ENCODE measurements around the gene RTP3. TPM values are rescaled to one million over a fixed set of nuclear protein-coding genes. Genes with fewer than 3 reads are reported as not detected.

Gene RTP3
- total RNA-seq, 1 donor from 2014 or later, result not detected

- Mint-ChIP-seq H3K4me1 (ENCODE audit: low read depth) (no peaks in the 10 kb centered on the region), H3K4me3 (ENCODE audit: low read depth) (no peak overlapping the region), H3K27ac (no peak overlapping the region), H3K27me3 (ENCODE audit: low read depth) (peaks cover 70% of the 10 kb centered on the region), H3K36me3 (ENCODE audit: low read depth) (no peaks in the 10 kb centered on the region), H3K9me3 (no peaks in the 10 kb centered on the region)
- intact Hi-C loops (cut with micrococcal nuclease), result no loop called here
- no peak for DNase-seq (ENCODE audit: low spot score)
Observed at GRCh38 chr3:46463868-46464241, 33.9 kb upstream of the RTP3 start.

- no peak for DNase-seq (ENCODE audit: low spot score)
- Mint-ChIP-seq H3K27ac (no peak within 1 kb of the TSS), H3K9me3 (no peaks in the 10 kb centered on the region), H3K27me3 (ENCODE audit: low read depth) (peaks cover 66% of the 10 kb centered on the region), H3K4me1 (ENCODE audit: low read depth) (no peaks in the 10 kb centered on the region), H3K36me3 (ENCODE audit: low read depth) (no peaks in the 10 kb centered on the region), H3K4me3 (ENCODE audit: low read depth) (no peak within 1 kb of the TSS)
- intact Hi-C loops (cut with micrococcal nuclease), result no loop called here
Observed at GRCh38 chr3:46464326-46465195, 33.2 kb upstream of the RTP3 start, which contains the start of gene LTF. LTF (minus strand) TSS chr3:46464905; CDS start chr3:46464867, 38 bp downstream.

- no peak overlapping the region for H3K4me3 Mint-ChIP-seq (ENCODE audit: low read depth)
- no peaks in the 10 kb centered on the region for H3K4me1 Mint-ChIP-seq (ENCODE audit: low read depth)
- peaks cover 62% of the 10 kb centered on the region for H3K27me3 Mint-ChIP-seq (ENCODE audit: low read depth)
- H3K27ac Mint-ChIP-seq, result no peak overlapping the region
- intact Hi-C loops (cut with micrococcal nuclease), result no loop called here
- no peaks in the 10 kb centered on the region for H3K9me3 Mint-ChIP-seq
- H3K36me3 Mint-ChIP-seq (ENCODE audit: low read depth), result no peaks in the 10 kb centered on the region
- no peak for DNase-seq (ENCODE audit: low spot score)
Observed at GRCh38 chr3:46465196-46465520, 32.6 kb upstream of the RTP3 start.

- no peaks in the 10 kb centered on the region for H3K4me1 Mint-ChIP-seq (ENCODE audit: low read depth)
- H3K27me3 Mint-ChIP-seq (ENCODE audit: low read depth), result peaks cover 51% of the 10 kb centered on the region
- H3K27ac Mint-ChIP-seq, result no peak overlapping the region
- H3K36me3 Mint-ChIP-seq (ENCODE audit: low read depth), result no peaks in the 10 kb centered on the region
- no peaks in the 10 kb centered on the region for H3K9me3 Mint-ChIP-seq
- no peak overlapping the region for H3K4me3 Mint-ChIP-seq (ENCODE audit: low read depth)
- intact Hi-C loops (cut with micrococcal nuclease), result no loop called here
- DNase-seq (ENCODE audit: low spot score), result no peak
Observed at GRCh38 chr3:46466273-46466672, 31.5 kb upstream of the RTP3 start.

- no peak for DNase-seq (ENCODE audit: low spot score)
- Mint-ChIP-seq H3K27me3 (ENCODE audit: low read depth) (peaks cover 46% of the 10 kb centered on the region), H3K9me3 (no peaks in the 10 kb centered on the region), H3K36me3 (ENCODE audit: low read depth) (no peaks in the 10 kb centered on the region), H3K4me1 (ENCODE audit: low read depth) (no peaks in the 10 kb centered on the region), H3K4me3 (ENCODE audit: low read depth) (no peak overlapping the region), H3K27ac (no peak overlapping the region)
- intact Hi-C loops (cut with micrococcal nuclease), result no loop called here
Observed at GRCh38 chr3:46466871-46467403, 30.8 kb upstream of the RTP3 start.

GRCh38 chr3:46467562-46467961 is 30.2 kb upstream of the RTP3 start:
- Mint-ChIP-seq H3K27ac (no peak overlapping the region), H3K36me3 (ENCODE audit: low read depth) (no peaks in the 10 kb centered on the region), H3K27me3 (ENCODE audit: low read depth) (peaks cover 44% of the 10 kb centered on the region), H3K4me3 (ENCODE audit: low read depth) (no peak overlapping the region), H3K4me1 (ENCODE audit: low read depth) (no peaks in the 10 kb centered on the region), H3K9me3 (no peaks in the 10 kb centered on the region)
- intact Hi-C loops (cut with micrococcal nuclease), result no loop called here
- DNase-seq (ENCODE audit: low spot score), result no peak

- H3K4me1 Mint-ChIP-seq (ENCODE audit: low read depth), result no peaks in the 10 kb centered on the region
- no peak for DNase-seq (ENCODE audit: low spot score)
- no peak overlapping the region for H3K4me3 Mint-ChIP-seq (ENCODE audit: low read depth)
- H3K36me3 Mint-ChIP-seq (ENCODE audit: low read depth), result no peaks in the 10 kb centered on the region
- intact Hi-C loops (cut with micrococcal nuclease), result no loop called here
- H3K27ac Mint-ChIP-seq, result no peak overlapping the region
- peaks cover 41% of the 10 kb centered on the region for H3K27me3 Mint-ChIP-seq (ENCODE audit: low read depth)
- H3K9me3 Mint-ChIP-seq, result no peaks in the 10 kb centered on the region
Observed at GRCh38 chr3:46468753-46469600, 28.8 kb upstream of the RTP3 start.

GRCh38 chr3:46469680-46470357 is 28.0 kb upstream of the RTP3 start:
- intact Hi-C loops (cut with micrococcal nuclease), result no loop called here
- Mint-ChIP-seq H3K27me3 (ENCODE audit: low read depth) (peaks cover 40% of the 10 kb centered on the region), H3K4me1 (ENCODE audit: low read depth) (no peaks in the 10 kb centered on the region), H3K4me3 (ENCODE audit: low read depth) (no peak overlapping the region), H3K9me3 (peaks cover 8% of the 10 kb centered on the region), H3K36me3 (ENCODE audit: low read depth) (no peaks in the 10 kb centered on the region), H3K27ac (no peak overlapping the region)
- no peak for DNase-seq (ENCODE audit: low spot score)

GRCh38 chr3:46470831-46471230 is 26.9 kb upstream of the RTP3 start:
- Mint-ChIP-seq H3K4me1 (ENCODE audit: low read depth) (no peaks in the 10 kb centered on the region), H3K36me3 (ENCODE audit: low read depth) (no peaks in the 10 kb centered on the region), H3K4me3 (ENCODE audit: low read depth) (no peak overlapping the region), H3K9me3 (peaks cover 17% of the 10 kb centered on the region), H3K27me3 (ENCODE audit: low read depth) (peaks cover 38% of the 10 kb centered on the region), H3K27ac (no peak overlapping the region)
- no peak for DNase-seq (ENCODE audit: low spot score)
- intact Hi-C loops (cut with micrococcal nuclease), result no loop called here

GRCh38 chr3:46471371-46471914 is 26.3 kb upstream of the RTP3 start:
- DNase-seq (ENCODE audit: low spot score), result no peak
- no peak overlapping the region for H3K27ac Mint-ChIP-seq
- intact Hi-C loops (cut with micrococcal nuclease), result no loop called here
- peaks cover 17% of the 10 kb centered on the region for H3K9me3 Mint-ChIP-seq
- no peaks in the 10 kb centered on the region for H3K4me1 Mint-ChIP-seq (ENCODE audit: low read depth)
- peaks cover 34% of the 10 kb centered on the region for H3K27me3 Mint-ChIP-seq (ENCODE audit: low read depth)
- H3K4me3 Mint-ChIP-seq (ENCODE audit: low read depth), result no peak overlapping the region
- no peaks in the 10 kb centered on the region for H3K36me3 Mint-ChIP-seq (ENCODE audit: low read depth)

GRCh38 chr3:46472736-46473135 is 25.0 kb upstream of the RTP3 start:
- H3K4me1 Mint-ChIP-seq (ENCODE audit: low read depth), result no peaks in the 10 kb centered on the region
- H3K27me3 Mint-ChIP-seq (ENCODE audit: low read depth), result peaks cover 39% of the 10 kb centered on the region
- intact Hi-C loops (cut with micrococcal nuclease), result no loop called here
- peaks cover 17% of the 10 kb centered on the region for H3K9me3 Mint-ChIP-seq
- H3K4me3 Mint-ChIP-seq (ENCODE audit: low read depth), result no peak overlapping the region
- no peak overlapping the region for H3K27ac Mint-ChIP-seq
- no peaks in the 10 kb centered on the region for H3K36me3 Mint-ChIP-seq (ENCODE audit: low read depth)
- DNase-seq (ENCODE audit: low spot score), result no peak

GRCh38 chr3:46477145-46477544 is 20.6 kb upstream of the RTP3 start:
- Mint-ChIP-seq H3K9me3 (peaks cover 17% of the 10 kb centered on the region), H3K27ac (no peak overlapping the region), H3K27me3 (ENCODE audit: low read depth) (peaks cover 46% of the 10 kb centered on the region), H3K4me3 (ENCODE audit: low read depth) (no peak overlapping the region), H3K36me3 (ENCODE audit: low read depth) (no peaks in the 10 kb centered on the region), H3K4me1 (ENCODE audit: low read depth) (no peaks in the 10 kb centered on the region)
- intact Hi-C loops (cut with micrococcal nuclease), result no loop called here
- no peak for DNase-seq (ENCODE audit: low spot score)
